Tibial artery (tissue), 4 donors: ENCODE data around the gene KAT7.

Source experiments
- DNase-seq, 2 donors: peaks; one replicate each; pipeline ENCODE4 v3.0.0-alpha.2; 2019
- H3K27ac ChIP-seq, 2 donors: fragments of 200-600 bp; sonication (generic) in 1 of 2; 1 replicate in 1 of 2; 2 replicates in 1 of 2; pipeline ENCODE4 v1.5.1; 2018 to 2019; ENCODE audit warnings: mild to moderate bottlenecking in 1 of 2
- H3K27me3 ChIP-seq, 2 donors: fragments of 200-600 bp; sonication (generic) in 1 of 2; one replicate each; pipeline versions ENCODE4 v1.5.1 to v1.6.0; 2016 to 2019
- H3K36me3 ChIP-seq, 3 donors: fragments of 200-600 bp; sonication (generic) in 2 of 3; one replicate each; pipeline ENCODE4 v1.5.1; 2016 to 2019; ENCODE audit warnings: mild to moderate bottlenecking in 2 of 3
- H3K4me1 ChIP-seq, 4 donors: fragments of 200-600 bp; sonication (generic) in 2 of 4; 1 replicate in 3 of 4; 2 replicates in 1 of 4; pipeline ENCODE4 v1.5.1; 2016 to 2019
- H3K4me3 ChIP-seq, 2 donors: fragments of 200-600 bp; sonication (generic) in 1 of 2; 1 replicate in 1 of 2; 2 replicates in 1 of 2; pipeline ENCODE4 v1.5.1; 2018 to 2019; ENCODE audit warnings: mild to moderate bottlenecking in 2 of 2
- H3K9me3 ChIP-seq, 3 donors: fragments of 200-600 bp; sonication (generic) in 1 of 3; one replicate each; pipeline ENCODE4 v1.5.1; 2016 to 2019
- CTCF ChIP-seq, 2 experiments: fragments of 200-600 bp in 1 of 2; fragments of 450-650 bp in 1 of 2; IDR thresholded peaks; one replicate each; pipeline ENCODE4 v1.5.1; 2017 to 2019; ENCODE audit warnings: antibody characterized with exemption in 2 of 2, mild to moderate bottlenecking in 1 of 2, moderate library complexity in 1 of 2
- intact Hi-C: fragments of 100-400 bp; cut with DNase I; formaldehyde crosslinking; loops from one replicate; pipeline ENCODE4 v1.15.0; 2023; ENCODE audit warnings: low total_unique reads

The KAT7 gene

DNA sequence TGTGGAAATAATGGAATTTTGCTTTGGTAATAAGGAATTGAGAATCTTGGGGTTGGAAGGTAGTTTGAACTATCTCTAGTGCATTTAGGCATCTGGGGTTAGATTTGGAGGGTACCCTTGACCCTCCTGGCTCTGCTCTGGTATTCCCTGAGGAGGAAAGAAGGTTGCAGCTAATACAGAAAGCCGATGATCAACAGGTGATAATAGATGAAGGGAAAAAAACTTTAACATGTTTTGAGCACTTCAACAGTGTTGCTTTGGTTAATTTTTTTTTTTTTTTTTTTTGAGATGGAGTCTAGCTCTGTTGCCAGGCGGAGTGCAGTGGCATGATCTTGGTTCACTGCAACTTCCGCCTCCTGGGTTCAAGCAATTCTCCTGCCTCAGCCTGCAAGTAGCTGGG lies 4.8 kb downstream of the KAT7 start:
- no peak for DNase-seq
- H3K36me3 ChIP-seq: peaks cover 35 to 64% (median 52%) of the 10 kb centered on the region in 3 donors

DNA sequence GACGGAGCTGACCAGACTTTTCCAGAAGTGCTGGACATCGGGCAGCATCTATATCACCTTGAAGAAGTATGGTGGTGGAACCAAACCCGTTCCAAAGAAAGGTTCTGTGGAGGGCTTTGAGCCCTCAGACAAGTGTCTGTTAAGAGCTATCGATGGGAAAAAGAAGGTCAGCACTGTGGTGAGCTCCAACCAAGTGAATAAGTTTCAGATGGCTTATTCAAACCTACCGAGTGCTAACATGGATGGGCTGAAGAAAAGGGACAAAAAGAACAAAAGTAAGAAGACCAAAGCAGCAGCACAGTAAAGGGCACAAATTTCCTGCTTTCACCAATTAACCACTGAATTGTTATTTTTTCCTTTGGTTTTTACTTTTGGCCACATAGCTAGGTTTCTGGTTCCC lies 6.9 kb downstream of the KAT7 start:
- no peak overlapping the region for H3K4me3 ChIP-seq
- H3K4me1 ChIP-seq: peaks cover 0 to 50% (median 27%) of the 10 kb centered on the region in 4 donors
- DNase-seq: no peak
- no peaks in the 10 kb centered on the region for H3K9me3 ChIP-seq
- peaks cover 50 to 84% (median 69%) of the 10 kb centered on the region in 3 donors for H3K36me3 ChIP-seq
- H3K27ac ChIP-seq: no peak overlapping the region
- no peak for TF ChIP-seq CTCF (IDR thresholded peaks at IDR 0.05)
- H3K27me3 ChIP-seq: no peaks in the 10 kb centered on the region
- intact Hi-C loops: loop anchor here (10.0 kb wide), 1 partner anchor 49 kb away; the partner anchor contains the start of gene TAC4

More for the DNA sequence above, 4.8 kb downstream of the KAT7 start:
- TF ChIP-seq CTCF (IDR thresholded peaks at IDR 0.05): no peak
- Histone ChIP-seq H3K27me3 (no peaks in the 10 kb centered on the region), H3K27ac (no peak overlapping the region), H3K9me3 (no peaks in the 10 kb centered on the region), H3K4me3 (no peak overlapping the region), H3K4me1 (peaks cover 0 to 61% (median 37%) of the 10 kb centered on the region in 4 donors)
- intact Hi-C loops: loop anchor here (10.0 kb wide), 1 partner anchor 51 kb away; the partner anchor contains the start of gene TAC4

DNA sequence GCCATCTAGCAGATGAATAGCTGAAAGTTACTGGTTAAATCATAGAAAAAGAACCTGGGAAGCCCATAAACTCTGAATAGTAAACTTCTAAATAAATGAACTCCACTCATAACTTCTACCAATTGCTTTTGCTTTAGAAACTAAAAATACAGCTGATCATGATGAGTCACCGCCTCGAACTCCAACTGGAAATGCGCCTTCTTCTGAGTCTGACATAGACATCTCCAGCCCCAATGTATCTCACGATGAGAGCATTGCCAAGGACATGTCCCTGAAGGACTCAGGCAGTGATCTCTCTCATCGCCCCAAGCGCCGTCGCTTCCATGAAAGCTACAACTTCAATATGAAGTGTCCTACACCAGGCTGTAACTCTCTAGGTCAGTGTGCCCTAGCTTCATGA lies 9.7 kb downstream of the KAT7 start:
- no peak for DNase-seq
- Histone ChIP-seq H3K27me3 (no peaks in the 10 kb centered on the region), H3K4me3 (no peak overlapping the region), H3K9me3 (no peaks in the 10 kb centered on the region), H3K4me1 (peaks cover 0 to 26% (median 6%) of the 10 kb centered on the region in 4 donors), H3K36me3 (peaks cover 47 to 96% (median 79%) of the 10 kb centered on the region in 3 donors), H3K27ac (no peak overlapping the region)
- TF ChIP-seq CTCF (IDR thresholded peaks at IDR 0.05): no peak
- intact Hi-C loops: loop anchor here (10.0 kb wide), 1 partner anchor 47 kb away; the partner anchor contains the start of gene TAC4

- Histone ChIP-seq H3K4me3 (no peak overlapping the region), H3K9me3 (no peaks in the 10 kb centered on the region), H3K4me1 (peaks cover 0 to 20% (median 5%) of the 10 kb centered on the region in 4 donors), H3K36me3 (peaks cover 49 to 96% (median 78%) of the 10 kb centered on the region in 3 donors), H3K27me3 (no peaks in the 10 kb centered on the region), H3K27ac (no peak overlapping the region)
- intact Hi-C loops: loop anchor here (10.0 kb wide), 1 partner anchor 46 kb away; the partner anchor contains the start of gene TAC4
- DNase-seq: no peak
- TF ChIP-seq CTCF (IDR thresholded peaks at IDR 0.05): no peak
These were observed 10.3 kb downstream of the KAT7 start for GRCh38 chr17:49798738-49799137.

DNA sequence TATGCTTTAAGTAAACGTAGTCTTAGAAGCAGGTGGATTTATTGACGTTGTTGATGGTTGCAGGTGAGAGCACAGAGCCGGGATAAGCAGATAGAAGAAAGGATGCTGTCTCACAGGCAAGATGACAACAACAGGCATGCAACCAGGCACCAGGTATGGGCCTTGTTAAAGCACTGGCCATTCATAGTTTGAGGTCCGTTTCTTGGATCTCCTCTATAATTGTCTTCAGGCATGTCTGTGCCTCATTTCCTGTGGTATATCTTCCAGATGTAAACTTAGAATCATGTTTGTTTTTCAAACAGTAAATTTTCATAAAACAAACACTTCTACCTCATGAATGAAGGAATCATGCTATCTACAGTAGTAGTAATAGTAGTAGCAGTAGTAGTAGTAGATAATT lies 20.6 kb downstream of the KAT7 start:
- DNase-seq: no peak
- H3K4me3 ChIP-seq: no peak overlapping the region
- H3K27ac ChIP-seq: no peak overlapping the region
- no peak for TF ChIP-seq CTCF (IDR thresholded peaks at IDR 0.05)
- peaks cover 63 to 96% (median 67%) of the 10 kb centered on the region in 3 donors for H3K36me3 ChIP-seq
- intact Hi-C loops: no loop called here
- H3K4me1 ChIP-seq: peaks cover 0 to 17% (median 12%) of the 10 kb centered on the region in 4 donors
- no peaks in the 10 kb centered on the region for H3K27me3 ChIP-seq
- no peaks in the 10 kb centered on the region for H3K9me3 ChIP-seq
